Esophagus squamous epithelium (tissue), 5 donors: ENCODE results near the gene SH3TC1. TPM values are rescaled to one million over a fixed set of nuclear protein-coding genes. Genes with fewer than 3 reads are reported as not detected.

Source experiments
- DNase-seq: peaks from one replicate; lab custom pipeline; 2025; lab: John Stamatoyannopoulos, UW
- H3K27ac ChIP-seq, 4 donors: fragments of 200-600 bp; sonication (generic); one replicate each; pipeline ENCODE4 v1.5.1; 2016 to 2019; ENCODE audit warnings: mild to moderate bottlenecking in 1 of 4
- H3K27me3 ChIP-seq, 4 donors: fragments of 200-600 bp; sonication (generic); 1 replicate in 3 of 4; 2 replicates in 1 of 4; pipeline versions ENCODE4 v1.5.1 to v1.6.0; 2017 to 2021; ENCODE audit warnings: antibody characterized with exemption in 1 of 4
- H3K36me3 ChIP-seq, 3 donors: fragments of 200-600 bp; sonication (generic); one replicate each; pipeline ENCODE4 v1.5.1; 2016 to 2019
- H3K4me1 ChIP-seq, 3 donors: fragments of 200-600 bp; sonication (generic); one replicate each; pipeline ENCODE4 v1.5.1; 2017 to 2019
- H3K4me3 ChIP-seq, 4 donors: fragments of 200-600 bp; sonication (generic); 1 replicate in 3 of 4; 2 replicates in 1 of 4; pipeline ENCODE4 v1.5.1; 2016 to 2019; ENCODE audit warnings: mild to moderate bottlenecking in 2 of 4, moderate library complexity in 1 of 4
- H3K9me3 ChIP-seq, 3 donors: fragments of 200-600 bp; sonication (generic); one replicate each; pipeline ENCODE4 v1.5.1; 2016 to 2019
- CTCF ChIP-seq, 6 experiments: fragments of 450-650 bp in 4 of 6; fragments of 200-600 bp in 2 of 6; sonication (generic) in 2 of 6; IDR thresholded peaks; one replicate each; pipeline ENCODE4 v1.5.1; 2016 to 2019; ENCODE audit warnings: antibody characterized with exemption in 6 of 6, mild to moderate bottlenecking in 4 of 6, moderate library complexity in 4 of 6
- POLR2A ChIP-seq, 4 donors: fragments of 450-650 bp; IDR thresholded peaks; one replicate each; pipeline ENCODE4 v1.6.1; 2017; ENCODE audit warnings: antibody characterized with exemption in 4 of 4, mild to moderate bottlenecking in 4 of 4, moderate library complexity in 3 of 4
- WGBS, 2 donors: methylation state at CpG; one replicate each; pipeline ENCODE4 v1.1.5; 2018; 5-methylcytosine and 5-hydroxymethylcytosine counted together
- intact Hi-C: fragments of 100-400 bp; cut with DNase I; formaldehyde crosslinking; loops from one replicate; pipeline ENCODE4 v1.15.0; 2022
- total RNA-seq, 4 donors: library from RNA; depleted of rRNA; stranded (reverse); fragments of >200 nt; gene quantifications; one replicate each; pipeline ENCODE4 v1.1.0, GENCODE V29; 2016
- donor health status: DM: yes; HTN: yes; CAD: no.

The SH3TC1 gene
- total RNA-seq, 4 donors from 2014 or later = 24.6 to 31.2 (median 27.1) TPM

GRCh38 chr4:8230891-8231290, 31.8 kb downstream of the SH3TC1 start:
- Histone ChIP-seq H3K36me3 (peaks cover 0 to 69% (median under 1%) of the 10 kb centered on the region in 3 donors), H3K27ac (no peak overlapping the region), H3K4me1 (peaks cover 15 to 37% (median 23%) of the 10 kb centered on the region in 3 donors), H3K27me3 (no peaks in the 10 kb centered on the region), H3K4me3 (no peak overlapping the region), H3K9me3 (no peaks in the 10 kb centered on the region)
- intact Hi-C loops = no loop called here
- WGBS, 2 donors = 91 to 98% methylated on average over 8 to 10 of the region's 10 CpGs
- no peak for DNase-seq
- TF ChIP-seq POLR2A (IDR thresholded peaks at IDR 0.05) (no peak), CTCF (IDR thresholded peaks at IDR 0.05) (no peak)

GRCh38 chr4:8231551-8232049, 32.5 kb downstream of the SH3TC1 start:
- Histone ChIP-seq H3K4me1 (peaks cover 15 to 30% (median 23%) of the 10 kb centered on the region in 3 donors), H3K36me3 (peaks cover 0 to 69% (median 5%) of the 10 kb centered on the region in 3 donors), H3K4me3 (no peak overlapping the region), H3K27me3 (no peaks in the 10 kb centered on the region), H3K9me3 (no peaks in the 10 kb centered on the region), H3K27ac (no peak overlapping the region)
- no peak for TF ChIP-seq POLR2A (IDR thresholded peaks at IDR 0.05)
- TF ChIP-seq CTCF (IDR thresholded peaks at IDR 0.05) = no peak
- DNase-seq = no peak
- 84 to 100% methylated on average over 2 to 6 of the region's 21 CpGs for WGBS, 2 donors
- intact Hi-C loops = no loop called here

- WGBS, 2 donors = 94% methylated on average over 9 of the region's 11 CpGs; no CpG with 5 or more reads in 1 of the 2 donors
Observed at GRCh38 chr4:8232748-8233147, 33.7 kb downstream of the SH3TC1 start.

GRCh38 chr4:8233672-8234484, 34.8 kb downstream of the SH3TC1 start:
- intact Hi-C loops = no loop called here
- no peaks in the 10 kb centered on the region for H3K9me3 ChIP-seq
- no peak for DNase-seq
- H3K27me3 ChIP-seq = no peaks in the 10 kb centered on the region
- H3K4me1 ChIP-seq = peaks cover 2 to 20% (median 3%) of the 10 kb centered on the region in 3 donors
- H3K36me3 ChIP-seq = peaks cover 0 to 71% (median 5%) of the 10 kb centered on the region in 3 donors
- TF ChIP-seq CTCF (IDR thresholded peaks at IDR 0.05) = no peak
- TF ChIP-seq POLR2A (IDR thresholded peaks at IDR 0.05) = no peak
- no peak overlapping the region for H3K4me3 ChIP-seq
- no peak overlapping the region for H3K27ac ChIP-seq
- WGBS, 2 donors = 88 to 94% methylated on average over 4 of the region's 4 CpGs

More at GRCh38 chr4:8232748-8233147, 33.7 kb downstream of the SH3TC1 start:
- no peaks in the 10 kb centered on the region for H3K9me3 ChIP-seq
- intact Hi-C loops = no loop called here
- no peak overlapping the region for H3K27ac ChIP-seq
- peaks cover 14 to 21% (median 15%) of the 10 kb centered on the region in 3 donors for H3K4me1 ChIP-seq
- TF ChIP-seq CTCF (IDR thresholded peaks at IDR 0.05) (no peak), POLR2A (IDR thresholded peaks at IDR 0.05) (no peak)
- H3K4me3 ChIP-seq = no peak overlapping the region
- H3K27me3 ChIP-seq = no peaks in the 10 kb centered on the region
- peaks cover 0 to 69% (median 5%) of the 10 kb centered on the region in 3 donors for H3K36me3 ChIP-seq
- DNase-seq = no peak

GRCh38 chr4:8234715-8235114, 35.6 kb downstream of the SH3TC1 start:
- peaks cover 0 to 80% (median 5%) of the 10 kb centered on the region in 3 donors for H3K36me3 ChIP-seq
- H3K4me3 ChIP-seq = no peak overlapping the region
- TF ChIP-seq POLR2A (IDR thresholded peaks at IDR 0.05) (no peak), CTCF (IDR thresholded peaks at IDR 0.05) (no peak)
- intact Hi-C loops = no loop called here
- WGBS, 2 donors = 88 to 100% methylated on average over 1 of the region's 1 CpG
- no peaks in the 10 kb centered on the region for H3K27me3 ChIP-seq
- no peak for DNase-seq
- peaks cover 0 to 12% (median 0%) of the 10 kb centered on the region in 3 donors for H3K4me1 ChIP-seq
- no peaks in the 10 kb centered on the region for H3K9me3 ChIP-seq
- no peak overlapping the region for H3K27ac ChIP-seq
